HL-60 (cell line): ENCODE results near the gene UNCX.
"Not testable (repeated sequence)": the region's sequence is repeated elsewhere in the genome, so short reads cannot be mapped to it uniquely, and the experiment has no call there.

Experiments
- DNase-seq, 2 experiments: peaks; one replicate each; pipeline ENCODE4 v3.0.0-alpha.2; 2010 to 2020; ENCODE audit warnings: low read depth in 1 of 2, low spot score in 1 of 2
- H3K27ac ChIP-seq: fragments of 250-450 bp; sonication (Bioruptor Pico); replicated peaks from 2 replicates; pipeline ENCODE4 v1.5.1; 2020; ENCODE audit warnings: mild to moderate bottlenecking, moderate library complexity
- H3K27me3 ChIP-seq: fragments of 250-450 bp; sonication (Bioruptor Pico); 2 replicates; pipeline ENCODE4 v1.5.1; 2021; ENCODE audit warnings: mild to moderate bottlenecking, moderate library complexity; ENCODE audit not compliant: insufficient read depth, poor library complexity, severe bottlenecking
- H3K4me3 ChIP-seq: replicated peaks from 2 replicates; pipeline ENCODE4 v1.5.1; 2011; ENCODE audit warnings: mild to moderate bottlenecking, control low read depth, low read length; ENCODE audit not compliant: insufficient read depth
- CTCF ChIP-seq: IDR thresholded peaks from one replicate; pipeline ENCODE4 v1.5.1; 2011; ENCODE audit warnings: low read length, control low read depth, inconsistent platforms; ENCODE audit not compliant: insufficient read depth
- GABPA ChIP-seq: IDR thresholded peaks from 2 replicates; pipeline ENCODE4 v1.6.1; 2012; ENCODE audit warnings: low read depth
- POLR2AphosphoS5 ChIP-seq: IDR thresholded peaks from 2 replicates; pipeline ENCODE4 v1.6.1; 2012; ENCODE audit warnings: low read depth
- REST ChIP-seq: IDR thresholded peaks from 2 replicates; pipeline ENCODE4 v1.6.1; 2012; ENCODE audit warnings: low read depth; ENCODE audit not compliant: insufficient replicate concordance
- SPI1 ChIP-seq: IDR thresholded peaks from 2 replicates; pipeline ENCODE4 v1.6.1; 2012; ENCODE audit warnings: low read depth, mild to moderate bottlenecking, borderline replicate concordance

UNCX gene

GRCh38 chr7:1275451-1276381 lies 43.0 kb downstream of the UNCX start:
- DNase-seq: no peak
- Histone ChIP-seq H3K27me3 (no peaks in the 10 kb centered on the region), H3K4me3 (no peak overlapping the region), H3K27ac (no peak overlapping the region)
- no peak for TF ChIP-seq GABPA

- TF ChIP-seq GABPA (no peak), REST (no peak), POLR2AphosphoS5 (no peak), SPI1 (no peak), CTCF (no peak)
- DNase-seq: no peak
Observed at GRCh38 chr7:1276626-1277175, 44.0 kb downstream of the UNCX start.

GRCh38 chr7:1278543-1278942 lies 45.9 kb downstream of the UNCX start:
- H3K4me3 ChIP-seq: no peak overlapping the region
- H3K27me3 ChIP-seq: no peaks in the 10 kb centered on the region
- no peak for DNase-seq
- TF ChIP-seq SPI1 (no peak), POLR2AphosphoS5 (no peak), GABPA (no peak), CTCF (no peak), REST (no peak)
- no peak overlapping the region for H3K27ac ChIP-seq

More at GRCh38 chr7:1276626-1277175, 44.0 kb downstream of the UNCX start:
- Histone ChIP-seq H3K4me3 (no peak overlapping the region), H3K27ac (no peak overlapping the region), H3K27me3 (no peaks in the 10 kb centered on the region)

- no peak overlapping the region for H3K4me3 ChIP-seq
- H3K27ac ChIP-seq: no peak overlapping the region
- no peak for TF ChIP-seq POLR2AphosphoS5
- TF ChIP-seq SPI1: no peak
- no peak for TF ChIP-seq GABPA
- no peak for TF ChIP-seq REST
- TF ChIP-seq CTCF: no peak
- H3K27me3 ChIP-seq: no peaks in the 10 kb centered on the region
- DNase-seq: no peak
Observed at GRCh38 chr7:1279041-1279440, 46.4 kb downstream of the UNCX start.

- H3K27ac ChIP-seq, H3K27me3 ChIP-seq, H3K4me3 ChIP-seq, DNase-seq: not testable (repeated sequence)
Observed at GRCh38 chr7:1279895-1280294, 47.2 kb downstream of the UNCX start.
